Stimulated activated CD4-positive, alpha-beta T cell treated with anti-CD3 and anti-CD28 coated beads, Interleukin-2, amount 100 ng/mL, for 4 hours (primary cell): ENCODE results near the gene CCDC141.
A peak's percentile ranks its signal among the peaks of the same experiment; 100 is the strongest.

Experiments used
- DNase-seq: peaks from one replicate; pipeline ENCODE4 v3.0.0-alpha.2; 2020; ENCODE audit warnings: low read depth

The CCDC141 gene

DNA sequence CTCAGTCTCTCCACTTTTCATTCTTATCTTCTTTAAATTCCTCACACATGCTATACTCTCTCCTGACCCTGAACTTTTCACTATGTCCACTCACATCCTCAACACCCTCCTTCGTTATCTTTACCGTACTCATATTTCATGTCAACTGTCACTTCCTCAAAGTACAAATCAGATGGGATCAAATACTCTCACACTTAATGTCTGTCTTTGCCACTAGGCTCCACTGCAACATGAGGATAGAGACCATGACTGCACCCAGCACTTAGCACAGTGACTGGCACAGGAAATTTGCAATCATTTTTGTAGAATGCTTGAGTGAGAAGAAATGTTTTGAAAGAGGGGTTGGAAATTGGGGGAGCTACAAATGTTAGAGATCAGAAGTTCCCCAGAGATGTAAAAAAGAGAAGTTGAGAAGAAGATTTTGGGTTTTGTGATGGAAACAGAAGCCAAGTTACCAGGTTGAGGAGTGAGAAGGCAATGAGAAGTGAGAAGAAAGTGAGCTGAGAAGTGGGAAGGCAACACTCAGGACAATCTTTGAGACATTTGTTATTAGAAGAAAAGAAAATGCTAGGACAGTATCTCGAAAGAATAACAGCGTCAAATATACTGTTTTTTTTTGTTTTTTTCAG lies 87.0 kb downstream of the CCDC141 start:
- DNase-seq = no peak

DNA sequence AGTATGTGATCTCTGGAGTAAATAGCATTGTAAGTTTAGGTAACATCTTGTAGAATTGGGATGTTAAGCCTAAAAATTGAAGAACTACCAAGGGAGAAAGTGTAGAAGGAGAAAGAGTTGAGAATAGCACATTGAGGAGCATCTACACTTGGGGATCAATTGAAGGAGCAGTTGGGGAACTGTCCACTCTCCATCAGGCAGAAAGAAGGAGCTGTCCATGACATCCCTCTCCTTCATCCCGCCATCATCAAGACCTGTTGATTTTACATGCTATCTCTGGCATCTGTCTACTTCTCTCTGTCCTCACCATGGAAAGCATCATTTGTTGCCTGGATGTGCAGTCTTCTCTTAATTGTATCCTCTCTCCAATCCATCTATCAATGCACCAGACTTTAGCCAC lies 87.8 kb downstream of the CCDC141 start:
- DNase-seq = no peak

DNA sequence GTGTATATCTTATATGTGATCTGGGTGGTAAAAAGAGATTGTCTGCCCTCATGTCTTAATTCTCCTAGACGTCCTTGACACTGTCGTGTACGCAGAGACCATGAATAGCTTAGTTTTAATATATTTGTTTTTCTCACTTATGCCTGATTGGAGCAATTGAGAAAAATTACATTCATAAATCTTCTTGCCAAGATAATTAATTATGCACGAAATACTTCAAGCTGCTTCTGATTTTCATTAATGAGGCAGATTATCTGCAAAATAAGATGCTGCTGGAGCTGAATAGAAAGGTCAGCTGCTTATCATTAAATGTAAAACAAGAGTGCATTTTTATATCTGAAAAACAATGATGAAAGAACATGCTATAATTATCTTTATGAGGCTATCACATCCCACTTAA lies 95.9 kb downstream of the CCDC141 start:
- no peak for DNase-seq

DNA sequence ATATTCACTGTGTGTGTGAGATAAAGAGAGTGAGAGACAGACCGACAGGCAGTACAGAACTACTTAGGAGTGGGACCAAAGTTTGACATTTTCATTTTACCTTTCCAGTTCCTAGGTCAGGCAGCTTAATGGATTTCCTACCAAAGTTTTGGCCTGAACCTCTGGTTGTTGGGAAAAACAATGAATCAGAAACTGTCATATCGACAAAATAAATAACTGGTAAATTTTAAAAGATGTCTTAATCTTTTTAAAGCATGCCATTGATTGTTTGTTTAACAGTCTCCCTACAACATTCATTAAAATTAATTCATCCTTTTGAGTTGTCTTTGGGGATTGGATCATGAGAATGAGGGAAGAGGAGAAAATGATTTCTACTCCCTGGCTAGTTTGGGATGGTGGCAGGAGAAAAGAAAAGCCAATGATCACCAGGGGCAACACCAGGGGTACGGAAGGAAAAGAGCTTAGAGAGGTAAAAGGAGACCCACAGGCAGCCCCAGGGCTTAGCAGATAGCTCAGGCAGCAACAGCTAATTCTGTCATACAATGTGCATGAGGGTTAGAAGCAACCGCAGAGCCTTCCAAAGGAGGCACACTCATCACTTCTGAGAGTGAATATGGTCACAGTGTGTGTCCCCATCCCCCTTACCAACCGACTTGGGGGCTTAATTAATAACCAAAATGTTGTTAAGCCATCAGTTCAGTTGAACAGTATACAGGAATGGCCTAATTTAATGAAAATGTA lies 98.5 kb downstream of the CCDC141 start:
- DNase-seq = no peak

DNA sequence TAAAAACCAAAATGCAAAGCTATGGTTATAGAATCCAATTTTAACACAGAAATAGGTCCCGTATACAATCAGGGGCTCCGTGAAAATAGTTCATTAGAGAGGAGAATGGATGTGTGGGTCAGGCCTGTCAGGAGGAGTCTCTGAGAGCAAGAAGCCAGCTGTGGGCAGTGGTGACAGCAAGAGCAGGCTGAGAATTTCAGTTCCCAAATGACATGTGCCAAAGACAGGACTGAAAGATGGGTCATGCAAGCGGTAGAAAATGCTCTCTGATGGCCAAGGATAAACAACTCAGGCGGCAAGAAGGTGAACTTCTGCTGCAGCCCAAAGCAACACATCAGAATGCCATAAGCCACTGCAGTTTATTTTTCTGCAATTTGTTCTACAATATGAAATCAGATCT lies 100.4 kb downstream of the CCDC141 start:
- DNase-seq = no peak

DNA sequence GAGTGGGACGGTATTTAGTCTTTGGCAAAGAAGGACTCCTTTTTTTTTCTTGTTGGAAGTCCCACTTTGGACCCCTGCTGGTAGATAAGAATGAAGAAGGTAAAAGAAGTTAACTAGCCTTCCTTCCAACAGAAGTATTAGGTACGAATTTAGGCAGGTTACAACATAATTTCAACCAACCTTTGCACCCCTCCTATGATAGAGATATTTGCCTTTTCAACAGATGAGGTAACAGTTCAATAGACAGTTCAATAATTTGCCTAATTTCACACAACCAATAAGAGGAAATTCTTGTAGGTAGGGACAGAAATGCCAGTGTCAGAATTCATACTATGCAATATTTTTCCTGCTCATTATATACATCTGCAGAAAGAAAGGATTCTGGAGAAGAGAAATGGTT lies 100.8 kb downstream of the CCDC141 start:
- no peak for DNase-seq

DNA sequence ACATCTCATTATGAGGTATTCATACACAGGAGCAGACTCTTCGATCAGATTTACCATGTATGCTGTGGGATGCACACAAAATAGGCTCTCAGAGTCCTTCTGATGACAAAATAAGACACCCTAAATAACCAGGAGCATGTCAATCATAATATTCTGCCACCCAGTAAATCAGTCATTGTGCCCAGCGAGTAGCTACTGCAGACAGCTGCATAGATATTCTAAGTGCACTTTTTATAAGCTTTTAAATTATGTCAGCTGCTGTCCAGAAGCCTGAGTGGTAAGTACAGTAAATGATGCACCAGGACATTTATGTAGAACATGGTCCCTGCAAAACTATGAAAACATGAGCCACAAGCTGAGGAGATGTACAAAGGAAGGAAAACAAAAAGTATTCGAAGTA lies 102.9 kb downstream of the CCDC141 start:
- DNase-seq = no peak

DNA sequence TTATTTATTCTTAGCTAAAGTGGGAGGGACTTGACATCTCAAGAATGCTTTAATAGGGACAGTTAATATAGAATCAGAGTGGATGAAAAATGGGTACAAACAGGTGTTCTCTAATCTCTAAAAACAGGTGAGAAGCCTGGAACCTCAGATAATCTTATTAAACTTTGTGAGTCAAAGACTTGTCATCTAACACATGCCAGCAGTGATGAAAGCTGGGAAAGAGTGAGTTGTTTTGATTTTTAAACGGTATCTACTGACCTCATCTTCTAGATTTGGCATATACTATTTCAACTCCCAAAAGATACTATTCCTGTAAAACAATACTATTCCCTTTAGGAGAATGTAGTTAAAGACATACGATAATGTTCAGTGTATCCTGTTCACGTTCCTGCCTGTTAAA lies 103.4 kb downstream of the CCDC141 start:
- DNase-seq = no peak

DNA sequence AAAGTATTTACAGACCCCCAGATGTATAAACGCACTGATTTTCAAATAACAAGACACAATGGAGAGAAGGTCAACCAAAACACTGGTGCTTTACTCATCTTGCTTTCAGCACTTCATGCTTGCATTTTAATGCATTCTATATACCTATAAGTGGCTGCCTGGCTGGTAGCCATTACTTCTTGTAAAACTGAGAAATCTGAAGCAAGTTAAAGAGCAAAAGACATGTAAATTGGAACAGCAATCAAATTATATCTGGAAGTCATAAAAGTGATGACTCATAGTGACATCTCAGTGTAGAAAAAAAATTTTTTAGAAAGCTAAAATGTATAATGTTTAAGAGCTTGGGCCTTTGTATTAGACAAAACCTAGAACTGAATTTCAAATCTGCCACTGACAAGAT lies 106.2 kb downstream of the CCDC141 start:
- DNase-seq = no peak

DNA sequence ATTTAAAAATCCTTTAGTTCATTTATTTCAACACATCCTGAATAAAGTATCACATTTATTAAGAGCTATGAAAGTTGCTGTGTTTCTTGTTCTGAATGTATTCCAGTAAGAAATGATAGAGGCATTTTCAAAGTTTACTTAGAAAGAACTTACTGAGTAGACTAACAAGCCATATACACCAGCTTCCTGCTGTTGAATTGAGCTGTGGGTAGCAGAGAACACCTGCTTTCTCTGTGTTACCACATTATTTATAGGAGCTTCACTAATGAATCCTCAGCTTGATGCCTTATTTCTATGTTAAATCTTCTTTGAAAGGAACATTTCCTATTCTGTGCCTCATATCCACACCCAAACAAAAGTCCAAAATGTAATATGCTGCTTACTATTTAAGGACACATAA lies 115.4 kb downstream of the CCDC141 start:
- no peak for DNase-seq

DNA sequence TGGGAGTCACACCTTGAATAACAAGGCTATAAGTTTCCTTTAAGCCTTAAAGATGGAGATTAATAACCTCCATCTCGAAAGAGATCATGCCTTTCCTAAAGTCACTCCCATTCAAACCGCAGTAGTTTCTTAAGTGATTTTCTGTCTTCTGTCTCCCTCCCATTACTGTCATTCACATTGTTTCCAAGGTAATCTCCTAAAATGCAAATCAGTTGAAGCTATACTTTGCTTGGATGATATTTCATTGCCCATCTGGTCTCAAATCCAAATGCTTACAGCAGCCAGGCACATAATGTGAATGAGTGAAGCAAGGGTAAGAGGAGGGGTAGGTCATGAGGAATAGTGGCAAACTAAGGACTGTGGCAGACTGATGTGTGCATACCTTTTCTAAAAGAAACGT lies 116.4 kb downstream of the CCDC141 start:
- DNase-seq = no peak

DNA sequence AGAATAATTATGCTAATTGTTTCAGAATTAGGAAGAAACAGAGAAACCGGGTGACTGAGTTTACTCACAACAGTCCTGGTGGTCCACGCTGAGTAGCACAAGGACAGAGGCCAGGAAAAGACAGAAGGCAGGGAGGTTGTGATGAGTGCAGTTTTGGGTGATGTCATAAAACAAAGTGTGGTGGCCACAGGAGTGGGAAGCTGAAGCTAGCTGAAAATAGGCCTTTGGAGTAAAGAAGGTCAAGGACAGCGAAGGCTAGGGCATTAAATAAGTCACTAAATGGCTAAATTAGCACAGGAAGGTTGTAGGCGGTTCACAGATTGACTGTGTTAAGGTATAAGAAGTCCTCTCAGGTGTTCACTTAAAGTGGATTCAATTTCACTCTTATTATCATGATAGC lies 121.9 kb downstream of the CCDC141 start:
- no peak for DNase-seq

DNA sequence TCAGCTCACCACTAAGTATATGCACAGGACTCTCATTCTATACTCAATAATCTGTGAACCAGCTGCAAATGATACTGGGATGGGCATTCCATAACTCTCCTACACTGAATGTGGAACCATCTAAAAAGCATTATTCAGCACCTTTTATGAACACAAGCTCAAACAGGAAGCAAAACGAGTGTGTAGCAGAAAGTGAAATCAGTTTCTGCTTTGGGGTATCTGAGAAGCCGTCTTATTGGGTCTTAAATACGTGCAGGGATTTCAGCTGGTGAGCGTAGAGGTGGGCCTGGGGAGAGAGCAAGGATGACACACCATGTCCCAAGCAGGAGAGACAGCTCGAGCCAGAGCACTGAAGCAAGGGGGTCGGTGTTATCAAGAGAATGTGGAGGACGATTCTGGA lies 122.8 kb downstream of the CCDC141 start:
- DNase-seq = no peak

DNA sequence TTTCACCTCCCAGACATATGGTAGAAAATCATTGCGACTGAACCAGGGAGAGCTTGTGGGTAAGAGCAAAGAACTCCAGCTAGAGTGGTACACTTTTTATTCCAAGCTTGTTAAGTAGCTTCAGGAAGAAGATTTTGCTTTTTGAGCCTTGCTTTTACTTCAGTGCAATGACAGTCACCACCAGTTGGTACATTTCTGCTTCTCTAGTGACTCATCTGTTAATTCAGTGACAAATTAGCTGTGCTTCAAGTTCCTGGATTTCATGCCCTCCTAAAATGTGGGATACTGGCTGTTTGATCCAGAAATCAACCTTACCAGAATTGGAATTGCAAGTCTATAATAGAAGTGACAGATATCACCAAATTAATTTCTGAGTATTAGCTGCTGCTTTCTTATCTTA lies 125.1 kb downstream of the CCDC141 start:
- DNase-seq = no peak

DNA sequence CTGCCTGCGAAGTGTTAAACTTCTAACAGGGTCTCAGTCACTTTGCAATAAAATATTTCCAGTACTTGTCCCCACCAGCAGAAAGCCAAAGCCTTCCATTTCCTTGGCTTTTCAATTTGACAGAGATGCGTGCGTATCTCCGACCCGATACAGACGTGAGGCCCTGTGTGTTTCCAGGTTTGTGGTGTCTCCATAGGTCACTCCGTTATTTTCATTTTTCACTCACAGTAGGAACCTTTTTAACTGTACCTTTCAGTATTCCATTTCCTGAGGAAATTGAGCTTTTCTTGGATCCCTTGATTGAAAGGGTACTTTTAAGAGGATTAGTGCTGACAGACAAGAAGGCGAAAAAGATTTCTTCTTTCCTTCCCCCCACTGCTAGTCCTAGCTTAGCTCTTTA lies 126.4 kb downstream of the CCDC141 start:
- DNase-seq = no peak

DNA sequence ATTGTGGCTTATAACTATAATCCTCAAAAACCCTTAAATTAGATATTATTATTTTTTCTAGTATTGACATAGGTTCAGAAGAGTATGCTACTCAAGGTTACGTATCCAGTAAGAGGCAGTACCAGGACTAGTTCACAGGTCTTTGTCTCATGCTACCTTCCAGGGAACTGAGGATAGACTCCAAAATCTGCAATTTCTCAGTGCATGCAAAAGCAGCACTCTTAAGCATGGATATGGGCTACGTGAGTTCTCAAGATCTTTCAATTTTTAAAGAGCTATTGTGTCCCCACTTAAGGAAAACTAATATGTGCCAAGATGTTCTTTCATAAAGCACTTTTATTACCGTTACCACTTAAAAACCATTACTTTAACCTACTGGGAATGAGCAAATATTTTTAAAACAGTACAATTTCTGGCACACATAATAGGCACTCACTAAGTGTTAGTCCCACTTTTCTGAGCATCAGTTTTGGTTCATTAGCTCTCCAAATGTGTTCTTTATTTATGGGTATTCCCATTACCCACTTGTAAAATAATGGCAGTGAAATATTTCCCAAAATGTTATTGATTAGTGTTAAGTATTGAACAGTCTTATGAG lies 128.9 kb downstream of the CCDC141 start:
- no peak for DNase-seq

DNA sequence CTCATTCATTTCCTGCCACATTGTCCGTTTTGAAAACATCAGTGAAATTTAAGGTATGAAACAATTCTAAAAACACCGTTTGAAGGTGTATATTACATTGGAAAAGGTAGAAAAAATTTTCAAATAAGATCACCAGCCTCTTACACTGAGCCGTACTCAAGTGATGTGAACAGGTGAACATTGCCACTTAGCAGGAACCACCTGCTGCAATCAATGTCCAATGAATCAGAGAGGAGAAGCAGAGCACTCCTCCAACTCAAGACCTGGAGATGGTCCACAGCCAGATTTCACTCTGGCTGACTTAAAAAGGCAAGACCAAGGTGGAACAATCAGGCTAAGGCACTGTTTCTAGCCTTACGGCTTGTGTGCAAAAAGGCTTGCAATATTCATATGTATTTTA lies 132.4 kb downstream of the CCDC141 start:
- DNase-seq = no peak

DNA sequence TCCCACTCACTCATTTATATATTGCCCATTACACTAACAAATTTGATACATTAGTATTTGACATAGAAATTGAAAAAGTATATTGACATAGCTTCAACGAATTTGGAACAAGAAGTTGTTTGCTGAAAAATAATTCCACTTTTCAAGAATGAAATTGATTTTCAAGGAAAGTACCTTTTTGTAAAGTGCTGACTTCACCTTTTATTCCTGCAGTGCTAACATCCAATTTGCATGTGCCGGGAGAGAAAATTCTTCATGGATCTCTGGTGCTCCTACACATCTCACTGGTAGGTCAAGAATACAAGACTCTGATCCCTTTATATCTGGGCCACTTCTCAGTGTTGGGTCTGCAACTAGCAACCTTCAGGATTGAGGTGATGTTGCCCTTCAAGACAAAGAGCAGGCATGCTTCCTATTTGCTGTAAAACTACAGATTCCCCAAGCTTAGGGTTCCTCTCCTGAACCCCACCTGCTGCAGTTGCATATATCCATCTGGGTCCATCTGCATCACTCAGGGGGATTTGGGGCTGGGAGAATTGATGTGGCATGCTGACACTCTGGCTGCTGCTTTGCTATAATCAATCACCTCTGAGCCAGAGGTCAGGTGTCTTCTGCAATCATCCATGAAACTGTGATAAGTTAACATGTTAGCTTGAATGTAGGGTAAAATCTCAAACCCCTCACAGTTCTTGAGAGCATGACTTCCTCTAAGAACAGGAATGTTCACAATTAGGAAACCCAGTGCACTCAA lies 134.3 kb downstream of the CCDC141 start:
- DNase-seq = no peak

DNA sequence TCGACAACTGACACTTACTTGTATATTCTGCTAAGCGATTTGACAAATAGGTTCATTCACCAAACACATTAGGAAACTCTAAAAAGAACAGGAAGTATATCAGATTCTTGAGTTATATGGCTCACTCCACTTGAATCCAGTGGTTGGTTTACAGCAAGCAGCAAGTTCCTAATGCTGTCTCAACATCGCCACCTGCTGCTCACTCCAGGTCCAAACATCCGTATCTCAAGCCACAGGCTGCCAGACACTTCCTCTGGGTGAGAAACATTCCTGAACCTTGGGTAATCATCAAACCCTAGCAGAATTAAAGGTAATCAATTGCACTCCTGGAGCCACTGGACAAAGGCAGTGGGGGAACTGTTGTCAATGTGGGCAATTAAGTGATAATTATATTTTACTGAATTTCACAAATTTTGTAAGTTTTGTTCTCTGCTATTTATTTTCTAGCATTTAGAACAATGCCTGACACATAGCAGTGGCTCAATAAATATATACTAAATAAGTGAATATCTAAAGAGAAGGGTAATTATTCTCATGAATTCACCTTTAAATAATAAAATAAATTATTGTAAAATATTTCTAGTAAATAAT lies 135.6 kb downstream of the CCDC141 start:
- DNase-seq = peak; percentile 50

DNA sequence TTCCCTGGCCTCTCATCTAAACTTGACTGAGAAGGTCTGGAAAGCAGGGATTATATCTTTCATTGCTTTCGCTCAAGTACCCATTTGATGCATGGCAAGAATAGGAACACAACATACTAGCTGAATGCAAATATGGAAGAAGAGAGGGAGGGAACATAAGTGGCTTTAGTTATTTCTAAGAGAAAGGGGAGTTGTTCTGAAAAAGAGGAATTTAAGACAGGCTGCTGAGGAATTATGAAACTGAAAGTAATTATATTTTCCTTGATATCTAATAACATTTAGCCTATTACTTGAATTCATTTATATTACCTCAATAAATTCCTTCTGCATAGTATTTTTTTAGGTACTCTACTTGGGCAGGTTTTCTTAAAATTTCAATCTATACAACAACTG lies 136.9 kb downstream of the CCDC141 start:
- no peak for DNase-seq

DNA sequence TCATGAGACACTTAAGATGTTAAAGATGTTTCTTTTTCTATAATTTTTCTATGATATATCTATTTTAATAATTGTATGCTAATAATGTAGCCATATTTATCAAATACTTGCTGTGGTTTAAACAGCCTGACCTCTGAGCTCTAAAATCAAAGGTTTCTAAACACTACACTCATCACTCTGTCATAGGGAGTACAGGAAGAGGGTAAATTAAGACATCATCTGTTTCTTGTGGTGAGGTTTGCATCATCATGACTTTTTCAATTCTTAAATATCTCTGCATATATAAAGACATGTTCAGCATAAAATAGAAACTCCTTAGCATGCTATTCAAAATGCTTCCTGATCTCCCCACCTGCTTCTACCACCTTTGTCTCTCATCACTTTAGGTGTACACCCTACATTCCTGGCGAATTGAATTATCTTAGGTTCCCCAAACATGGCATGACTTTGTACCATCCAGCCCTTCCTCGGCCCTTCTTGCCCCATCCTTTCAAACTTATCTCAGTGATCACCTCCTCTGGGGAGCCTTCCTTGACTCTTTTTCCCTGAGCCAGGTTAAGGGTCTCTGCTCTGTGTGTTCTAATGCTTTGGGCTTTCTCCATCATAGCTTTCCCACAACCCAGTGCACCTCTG lies 137.4 kb downstream of the CCDC141 start:
- no peak for DNase-seq

DNA sequence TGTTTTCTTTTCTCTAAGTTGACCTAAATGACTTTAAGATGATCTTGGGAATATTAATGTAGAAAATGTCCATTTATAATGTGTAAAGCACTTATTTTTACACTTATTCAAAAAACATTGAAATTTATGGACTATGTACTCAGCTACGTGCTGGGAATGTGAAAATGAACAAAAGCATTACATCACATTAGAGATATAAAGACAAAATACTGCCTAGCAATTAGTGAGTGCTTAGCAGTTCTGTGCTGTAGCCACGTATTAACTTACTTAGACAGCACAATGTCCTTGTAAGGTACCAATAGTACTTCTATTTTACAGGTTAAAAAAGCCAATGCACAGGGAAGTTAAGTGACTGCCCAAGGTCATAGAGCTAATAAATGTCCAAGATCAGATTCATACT lies 138.9 kb downstream of the CCDC141 start:
- no peak for DNase-seq
